ENCODE results near the gene IGFBP4.
A peak's percentile ranks its signal among the peaks of the same experiment; 100 is the strongest.

IGFBP4 gene

GRCh38 chr17:40472733-40473452 lies 29.6 kb downstream of the IGFBP4 start:
- DNase-seq = no peak

GRCh38 chr17:40473573-40474365 lies 30.5 kb downstream of the IGFBP4 start:
- DNase-seq = no peak

- no peak for DNase-seq
Measured at GRCh38 chr17:40474419-40475002, 31.3 kb downstream of the IGFBP4 start.

- no peak for DNase-seq
Measured at GRCh38 chr17:40475234-40475908, 32.1 kb downstream of the IGFBP4 start.

GRCh38 chr17:40477796-40478195 lies 34.5 kb downstream of the IGFBP4 start:
- no peak for DNase-seq

- DNase-seq = no peak
Measured at GRCh38 chr17:40478486-40478885, 35.2 kb downstream of the IGFBP4 start.

GRCh38 chr17:40479754-40480480 lies 36.7 kb downstream of the IGFBP4 start:
- DNase-seq = peak; percentile 16

GRCh38 chr17:40480501-40481003 lies 37.3 kb downstream of the IGFBP4 start:
- peak; percentile 96 for DNase-seq

GRCh38 chr17:40481106-40481505 lies 37.9 kb downstream of the IGFBP4 start:
- no peak for DNase-seq

GRCh38 chr17:40482722-40483121 lies 39.5 kb downstream of the IGFBP4 start:
- DNase-seq = no peak

GRCh38 chr17:40483679-40484078 lies 40.4 kb downstream of the IGFBP4 start:
- no peak for DNase-seq

GRCh38 chr17:40484285-40484972 lies 41.2 kb downstream of the IGFBP4 start:
- no peak for DNase-seq

- no peak for DNase-seq
Measured at GRCh38 chr17:40484973-40485530, 41.8 kb downstream of the IGFBP4 start.

GRCh38 chr17:40485851-40486521 lies 42.7 kb downstream of the IGFBP4 start:
- peak; percentile 47 for DNase-seq

GRCh38 chr17:40486522-40487370 lies 43.5 kb downstream of the IGFBP4 start:
- no peak for DNase-seq

GRCh38 chr17:40487371-40488020 lies 44.2 kb downstream of the IGFBP4 start:
- no peak for DNase-seq

GRCh38 chr17:40490289-40490853 lies 47.1 kb downstream of the IGFBP4 start:
- no peak for DNase-seq

GRCh38 chr17:40490982-40491381 lies 47.7 kb downstream of the IGFBP4 start:
- no peak for DNase-seq

- no peak for DNase-seq
Measured at GRCh38 chr17:40491486-40491885, 48.2 kb downstream of the IGFBP4 start.

All from activated CD4-positive, alpha-beta T cell treated with anti-CD3 and anti-CD28 coated beads, Interleukin-2, amount 50 U/mL, for 16 hours (primary cell).